WTC11 (cell line): ENCODE data around the gene HES2. TPM values are rescaled to one million over a fixed set of nuclear protein-coding genes. Genes with fewer than 3 reads are reported as not detected.

Experiments used
- ATAC-seq: fragments of 200-7000 bp; cut with Tn5 transposase; 2 replicates; pipeline ENCODE4 v1.10.0; 2021; ENCODE audit warnings: mild to moderate bottlenecking, moderate library complexity
- CTCF ChIA-PET: fragments of 300-600 bp; sonication (Branson Sonifier 250); formaldehyde crosslinking; loops from one replicate; lab custom pipeline; 2021; ENCODE audit warnings: antibody characterized with exemption; lab: Charles Lee
- POLR2A ChIA-PET: fragments of 350-600 bp; sonication (Branson Sonifier 250); formaldehyde crosslinking; loops from one replicate; lab custom pipeline; 2021; ENCODE audit warnings: antibody characterized with exemption; lab: Charles Lee
- DNase-seq: peaks from one replicate; pipeline ENCODE4 v3.0.0; 2021; ENCODE audit warnings: low spot score
- H3K27ac Mint-ChIP-seq: 2 replicates; pipeline ENCODE4 v1.8.0; 2021; ENCODE audit warnings: mixed read lengths
- H3K27me3 Mint-ChIP-seq: 2 replicates; pipeline ENCODE4 v1.8.0; 2021; ENCODE audit warnings: low read depth, mild to moderate bottlenecking, moderate library complexity, mixed read lengths
- H3K36me3 Mint-ChIP-seq: 2 replicates; pipeline ENCODE4 v1.8.0; 2021; ENCODE audit warnings: mixed read lengths
- H3K4me1 Mint-ChIP-seq: 2 replicates; pipeline ENCODE4 v1.8.0; 2022; ENCODE audit warnings: mixed read lengths
- H3K4me3 Mint-ChIP-seq: 2 replicates; pipeline ENCODE4 v1.8.0; 2021; ENCODE audit warnings: mild to moderate bottlenecking, moderate library complexity, mixed read lengths
- H3K9me3 Mint-ChIP-seq: 2 replicates; pipeline ENCODE4 v1.8.0; 2021; ENCODE audit warnings: mixed read lengths
- ATF1 ChIP-seq: sonication (generic); formaldehyde crosslinking; IDR thresholded peaks from 2 replicates; pipeline ENCODE4 v1.8.1; 2023; ENCODE audit warnings: mild to moderate bottlenecking, moderate library complexity, missing genetic modification reagents
- FOXJ3 ChIP-seq: sonication (generic); formaldehyde crosslinking; IDR thresholded peaks from 2 replicates; pipeline ENCODE4 v1.9.0; 2021; ENCODE audit warnings: missing genetic modification reagents, mild to moderate bottlenecking, borderline replicate concordance
- MYBL2 ChIP-seq: sonication (generic); formaldehyde crosslinking; IDR thresholded peaks from 2 replicates; pipeline ENCODE4 v1.8.1; 2023; ENCODE audit warnings: mild to moderate bottlenecking, moderate library complexity, missing genetic modification reagents
- ZNF232 ChIP-seq: sonication (generic); formaldehyde crosslinking; IDR thresholded peaks from 2 replicates; pipeline ENCODE4 v1.8.0; 2022; ENCODE audit warnings: mild to moderate bottlenecking, missing genetic modification reagents
- ZNF263 ChIP-seq: sonication (generic); formaldehyde crosslinking; IDR thresholded peaks from 2 replicates; pipeline ENCODE4 v1.8.1; 2022; ENCODE audit warnings: low read depth, mild to moderate bottlenecking, moderate library complexity, missing genetic modification reagents
- ZNF416 ChIP-seq: fragments of 250-450 bp; sonication (Bioruptor Pico); IDR thresholded peaks from 2 replicates; pipeline ENCODE4 v1.9.0; 2021; ENCODE audit warnings: mild to moderate bottlenecking, inconsistent platforms
- ZNF423 ChIP-seq: fragments of 250-450 bp; sonication (Bioruptor Pico); IDR thresholded peaks from 2 replicates; pipeline ENCODE4 v2.1.2; 2022; ENCODE audit warnings: mild to moderate bottlenecking, moderate library complexity
- total RNA-seq: library from RNA; stranded (reverse); gene quantifications from 3 replicates; pipeline ENCODE4 v1.2.3, GENCODE V29; 2021
- TF ChIP-seq, protein P1 (sequence below): sonication (generic); formaldehyde crosslinking; IDR thresholded peaks from 2 replicates; pipeline ENCODE4 v1.8.1; 2023; ENCODE audit warnings: mild to moderate bottlenecking, missing genetic modification reagents, moderate library complexity
- TF ChIP-seq, protein P2 (sequence below): fragments of 250-450 bp; sonication (Bioruptor Pico); IDR thresholded peaks from 2 replicates; pipeline ENCODE4 v1.9.0; 2021; ENCODE audit warnings: mild to moderate bottlenecking
- TF ChIP-seq, protein P3 (sequence below): fragments of 250-450 bp; sonication (Bioruptor Pico); IDR thresholded peaks from 2 replicates; pipeline ENCODE4 v1.8.0; 2021; ENCODE audit warnings: mild to moderate bottlenecking
- TF ChIP-seq, protein P4 (sequence below): sonication (generic); formaldehyde crosslinking; IDR thresholded peaks from 2 replicates; pipeline ENCODE4 v1.8.0; 2022; ENCODE audit warnings: mild to moderate bottlenecking, missing genetic modification reagents
- TF ChIP-seq, protein P5 (sequence below): fragments of 250-450 bp; sonication (Bioruptor Pico); IDR thresholded peaks from 2 replicates; pipeline ENCODE4 v1.9.0; 2021; ENCODE audit warnings: mild to moderate bottlenecking
- TF ChIP-seq, protein P6 (sequence below): fragments of 250-450 bp; sonication (Bioruptor Pico); conservative IDR thresholded peaks from 2 replicates; pipeline ENCODE4 v1.9.0; 2021; ENCODE audit warnings: mild to moderate bottlenecking
- TF ChIP-seq, protein P7 (sequence below): sonication (generic); formaldehyde crosslinking; IDR thresholded peaks from 2 replicates; pipeline ENCODE4 v1.8.1; 2023; ENCODE audit warnings: mild to moderate bottlenecking, missing genetic modification reagents, borderline replicate concordance

The HES2 gene
- total RNA-seq, 1 experiment from 2014 or later = 2.7 TPM

DNA sequence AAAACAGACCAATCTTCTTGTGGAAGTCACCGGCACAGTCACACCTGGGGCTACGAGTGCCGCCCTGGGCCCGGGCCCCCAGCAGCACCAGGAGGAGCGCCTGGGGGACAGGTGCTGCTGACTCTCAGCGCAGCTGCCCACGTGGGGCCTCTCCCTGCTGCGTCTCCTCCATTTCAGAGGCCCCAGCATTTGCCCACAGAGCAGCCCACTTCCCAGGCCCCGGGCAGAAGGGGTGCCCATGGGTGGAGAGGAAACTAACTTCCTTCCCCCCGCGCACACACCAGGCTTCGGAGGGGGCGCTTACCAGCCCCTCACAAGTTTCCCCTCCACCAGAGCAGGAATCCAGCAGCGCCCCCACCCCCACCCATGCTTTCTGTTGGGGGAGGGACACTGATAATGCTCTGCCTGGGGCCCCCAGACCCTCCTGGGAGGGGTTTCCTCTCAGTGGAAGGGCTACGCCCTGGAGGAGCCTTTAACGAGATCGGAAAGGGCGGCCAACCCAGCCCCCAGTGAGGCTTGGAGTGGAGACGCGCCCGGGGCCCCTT is 45.8 kb upstream of the HES2 start:
- CTCF ChIA-PET = interaction anchor here (0.8 to 3.8 kb wide), 12 partner anchors 10 to 220 kb away, joined by 3 to 35 read pairs (median 8); no protein-coding TSS in a partner anchor
- Mint-ChIP-seq H3K36me3 (peaks cover 25% of the 10 kb centered on the region), H3K4me1 (peaks cover 12% of the 10 kb centered on the region)

DNA sequence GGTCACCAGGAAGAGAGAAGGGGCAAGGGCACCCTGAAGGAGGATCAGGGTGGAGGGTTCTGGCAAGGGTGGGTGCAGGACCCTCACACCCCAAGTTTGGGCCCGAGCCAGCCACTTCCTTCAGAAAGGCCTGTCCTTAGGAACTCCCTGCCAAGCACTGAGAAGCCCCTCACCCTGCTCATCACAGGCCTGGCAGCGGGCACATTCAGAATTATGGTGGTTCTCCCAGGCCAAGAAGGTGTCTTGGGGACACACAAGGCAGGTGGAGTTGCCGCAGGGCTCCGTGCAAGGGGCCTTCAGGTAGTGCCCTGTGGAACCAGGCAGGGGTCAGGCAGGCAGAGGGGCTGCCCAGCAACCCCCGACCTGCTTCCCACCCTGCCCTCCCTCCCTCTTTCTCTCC is 45.2 kb upstream of the HES2 start:
- H3K27ac Mint-ChIP-seq = no peak overlapping the region
- H3K9me3 Mint-ChIP-seq = no peaks in the 10 kb centered on the region
- POLR2A ChIA-PET = no interaction called here
- DNase-seq (no peak), ATAC-seq (no peak)
- peaks cover 2% of the 10 kb centered on the region; the same call in 1 of the 2 replicates for H3K27me3 Mint-ChIP-seq
- H3K4me1 Mint-ChIP-seq = peaks cover 16% of the 10 kb centered on the region
- CTCF ChIA-PET = interaction anchor here (1.5 to 3.8 kb wide), 3 partner anchors 9 to 19 kb away, joined by 3 to 35 read pairs (median 19); no protein-coding TSS in a partner anchor
- peaks cover 21% of the 10 kb centered on the region for H3K36me3 Mint-ChIP-seq
- H3K4me3 Mint-ChIP-seq = 0 out of 2 replicates have a peak overlapping the region, but pooled peaks have one; percentile 13
- TF ChIP-seq, protein P1, sequence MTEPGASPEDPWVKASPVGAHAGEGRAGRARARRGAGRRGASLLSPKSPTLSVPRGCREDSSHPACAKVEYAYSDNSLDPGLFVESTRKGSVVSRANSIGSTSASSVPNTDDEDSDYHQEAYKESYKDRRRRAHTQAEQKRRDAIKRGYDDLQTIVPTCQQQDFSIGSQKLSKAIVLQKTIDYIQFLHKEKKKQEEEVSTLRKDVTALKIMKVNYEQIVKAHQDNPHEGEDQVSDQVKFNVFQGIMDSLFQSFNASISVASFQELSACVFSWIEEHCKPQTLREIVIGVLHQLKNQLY (CRISPR knock-in tag) = no peak
- TF ChIP-seq, protein P2, sequence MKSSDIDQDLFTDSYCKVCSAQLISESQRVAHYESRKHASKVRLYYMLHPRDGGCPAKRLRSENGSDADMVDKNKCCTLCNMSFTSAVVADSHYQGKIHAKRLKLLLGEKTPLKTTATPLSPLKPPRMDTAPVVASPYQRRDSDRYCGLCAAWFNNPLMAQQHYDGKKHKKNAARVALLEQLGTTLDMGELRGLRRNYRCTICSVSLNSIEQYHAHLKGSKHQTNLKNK = no peak
- TF ChIP-seq ZNF416 (CRISPR knock-in tag) = no peak
- TF ChIP-seq FOXJ3 = no peak
- TF ChIP-seq ZNF423 = no peak
- no peak for TF ChIP-seq ZNF263
- TF ChIP-seq, protein P3, sequence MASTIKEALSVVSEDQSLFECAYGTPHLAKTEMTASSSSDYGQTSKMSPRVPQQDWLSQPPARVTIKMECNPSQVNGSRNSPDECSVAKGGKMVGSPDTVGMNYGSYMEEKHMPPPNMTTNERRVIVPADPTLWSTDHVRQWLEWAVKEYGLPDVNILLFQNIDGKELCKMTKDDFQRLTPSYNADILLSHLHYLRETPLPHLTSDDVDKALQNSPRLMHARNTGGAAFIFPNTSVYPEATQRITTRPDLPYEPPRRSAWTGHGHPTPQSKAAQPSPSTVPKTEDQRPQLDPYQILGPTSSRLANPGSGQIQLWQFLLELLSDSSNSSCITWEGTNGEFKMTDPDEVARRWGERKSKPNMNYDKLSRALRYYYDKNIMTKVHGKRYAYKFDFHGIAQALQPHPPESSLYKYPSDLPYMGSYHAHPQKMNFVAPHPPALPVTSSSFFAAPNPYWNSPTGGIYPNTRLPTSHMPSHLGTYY (CRISPR knock-in tag) = no peak
- TF ChIP-seq, protein P4, sequence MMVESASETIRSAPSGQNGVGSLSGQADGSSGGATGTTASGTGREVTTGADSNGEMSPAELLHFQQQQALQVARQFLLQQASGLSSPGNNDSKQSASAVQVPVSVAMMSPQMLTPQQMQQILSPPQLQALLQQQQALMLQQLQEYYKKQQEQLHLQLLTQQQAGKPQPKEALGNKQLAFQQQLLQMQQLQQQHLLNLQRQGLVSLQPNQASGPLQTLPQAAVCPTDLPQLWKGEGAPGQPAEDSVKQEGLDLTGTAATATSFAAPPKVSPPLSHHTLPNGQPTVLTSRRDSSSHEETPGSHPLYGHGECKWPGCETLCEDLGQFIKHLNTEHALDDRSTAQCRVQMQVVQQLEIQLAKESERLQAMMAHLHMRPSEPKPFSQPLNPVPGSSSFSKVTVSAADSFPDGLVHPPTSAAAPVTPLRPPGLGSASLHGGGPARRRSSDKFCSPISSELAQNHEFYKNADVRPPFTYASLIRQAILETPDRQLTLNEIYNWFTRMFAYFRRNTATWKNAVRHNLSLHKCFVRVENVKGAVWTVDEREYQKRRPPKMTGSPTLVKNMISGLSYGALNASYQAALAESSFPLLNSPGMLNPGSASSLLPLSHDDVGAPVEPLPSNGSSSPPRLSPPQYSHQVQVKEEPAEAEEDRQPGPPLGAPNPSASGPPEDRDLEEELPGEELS (CRISPR knock-in tag) = no peak
- no peak for TF ChIP-seq ATF1
- TF ChIP-seq, protein P5, sequence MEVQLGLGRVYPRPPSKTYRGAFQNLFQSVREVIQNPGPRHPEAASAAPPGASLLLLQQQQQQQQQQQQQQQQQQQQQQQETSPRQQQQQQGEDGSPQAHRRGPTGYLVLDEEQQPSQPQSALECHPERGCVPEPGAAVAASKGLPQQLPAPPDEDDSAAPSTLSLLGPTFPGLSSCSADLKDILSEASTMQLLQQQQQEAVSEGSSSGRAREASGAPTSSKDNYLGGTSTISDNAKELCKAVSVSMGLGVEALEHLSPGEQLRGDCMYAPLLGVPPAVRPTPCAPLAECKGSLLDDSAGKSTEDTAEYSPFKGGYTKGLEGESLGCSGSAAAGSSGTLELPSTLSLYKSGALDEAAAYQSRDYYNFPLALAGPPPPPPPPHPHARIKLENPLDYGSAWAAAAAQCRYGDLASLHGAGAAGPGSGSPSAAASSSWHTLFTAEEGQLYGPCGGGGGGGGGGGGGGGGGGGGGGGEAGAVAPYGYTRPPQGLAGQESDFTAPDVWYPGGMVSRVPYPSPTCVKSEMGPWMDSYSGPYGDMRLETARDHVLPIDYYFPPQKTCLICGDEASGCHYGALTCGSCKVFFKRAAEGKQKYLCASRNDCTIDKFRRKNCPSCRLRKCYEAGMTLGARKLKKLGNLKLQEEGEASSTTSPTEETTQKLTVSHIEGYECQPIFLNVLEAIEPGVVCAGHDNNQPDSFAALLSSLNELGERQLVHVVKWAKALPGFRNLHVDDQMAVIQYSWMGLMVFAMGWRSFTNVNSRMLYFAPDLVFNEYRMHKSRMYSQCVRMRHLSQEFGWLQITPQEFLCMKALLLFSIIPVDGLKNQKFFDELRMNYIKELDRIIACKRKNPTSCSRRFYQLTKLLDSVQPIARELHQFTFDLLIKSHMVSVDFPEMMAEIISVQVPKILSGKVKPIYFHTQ (CRISPR knock-in tag) = no peak
- TF ChIP-seq ZNF232 (CRISPR knock-in tag) = no peak

More for the DNA sequence above, 45.8 kb upstream of the HES2 start:
- no peak overlapping the region for H3K27ac Mint-ChIP-seq
- peak overlapping the region; percentile 47 for H3K4me3 Mint-ChIP-seq
- H3K27me3 Mint-ChIP-seq = peaks cover 2% of the 10 kb centered on the region; the same call in 1 of the 2 replicates
- H3K9me3 Mint-ChIP-seq = no peaks in the 10 kb centered on the region
- POLR2A ChIA-PET = no interaction called here
- TF ChIP-seq, protein P6, sequence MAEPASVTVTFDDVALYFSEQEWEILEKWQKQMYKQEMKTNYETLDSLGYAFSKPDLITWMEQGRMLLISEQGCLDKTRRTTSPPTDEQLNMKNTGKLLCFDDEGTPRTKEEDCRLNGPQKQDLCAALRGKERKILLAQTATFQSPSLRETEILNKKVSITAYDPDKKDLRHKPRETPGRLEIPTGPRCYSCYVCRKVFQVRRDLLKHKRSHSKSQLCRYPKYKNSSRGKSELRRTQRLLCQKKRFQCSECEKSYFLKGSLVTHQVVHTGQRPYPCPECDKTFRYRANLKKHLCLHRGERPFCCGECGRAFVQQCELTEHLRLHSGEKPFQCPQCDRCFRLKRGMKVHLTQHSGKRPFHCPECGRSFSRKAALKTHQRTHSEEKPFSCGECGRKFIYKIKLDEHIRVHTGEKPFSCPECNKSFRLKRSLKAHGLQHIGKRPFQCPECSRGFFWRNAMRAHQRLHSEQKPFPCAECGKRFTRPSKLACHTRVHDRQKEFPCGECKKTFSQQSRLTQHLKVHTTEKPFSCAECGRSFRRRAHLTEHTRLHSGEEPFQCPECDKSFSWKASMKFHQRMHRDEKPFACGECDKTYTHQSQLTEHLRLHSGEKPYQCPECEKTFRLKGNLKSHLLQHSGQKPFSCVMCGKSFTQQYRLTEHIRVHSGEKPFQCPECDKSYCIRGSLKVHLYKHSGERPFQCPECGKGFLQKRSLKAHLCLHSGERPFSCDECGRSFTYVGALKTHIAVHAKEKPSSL = no peak
- TF ChIP-seq MYBL2 (CRISPR knock-in tag) = no peak
- TF ChIP-seq, protein P7, sequence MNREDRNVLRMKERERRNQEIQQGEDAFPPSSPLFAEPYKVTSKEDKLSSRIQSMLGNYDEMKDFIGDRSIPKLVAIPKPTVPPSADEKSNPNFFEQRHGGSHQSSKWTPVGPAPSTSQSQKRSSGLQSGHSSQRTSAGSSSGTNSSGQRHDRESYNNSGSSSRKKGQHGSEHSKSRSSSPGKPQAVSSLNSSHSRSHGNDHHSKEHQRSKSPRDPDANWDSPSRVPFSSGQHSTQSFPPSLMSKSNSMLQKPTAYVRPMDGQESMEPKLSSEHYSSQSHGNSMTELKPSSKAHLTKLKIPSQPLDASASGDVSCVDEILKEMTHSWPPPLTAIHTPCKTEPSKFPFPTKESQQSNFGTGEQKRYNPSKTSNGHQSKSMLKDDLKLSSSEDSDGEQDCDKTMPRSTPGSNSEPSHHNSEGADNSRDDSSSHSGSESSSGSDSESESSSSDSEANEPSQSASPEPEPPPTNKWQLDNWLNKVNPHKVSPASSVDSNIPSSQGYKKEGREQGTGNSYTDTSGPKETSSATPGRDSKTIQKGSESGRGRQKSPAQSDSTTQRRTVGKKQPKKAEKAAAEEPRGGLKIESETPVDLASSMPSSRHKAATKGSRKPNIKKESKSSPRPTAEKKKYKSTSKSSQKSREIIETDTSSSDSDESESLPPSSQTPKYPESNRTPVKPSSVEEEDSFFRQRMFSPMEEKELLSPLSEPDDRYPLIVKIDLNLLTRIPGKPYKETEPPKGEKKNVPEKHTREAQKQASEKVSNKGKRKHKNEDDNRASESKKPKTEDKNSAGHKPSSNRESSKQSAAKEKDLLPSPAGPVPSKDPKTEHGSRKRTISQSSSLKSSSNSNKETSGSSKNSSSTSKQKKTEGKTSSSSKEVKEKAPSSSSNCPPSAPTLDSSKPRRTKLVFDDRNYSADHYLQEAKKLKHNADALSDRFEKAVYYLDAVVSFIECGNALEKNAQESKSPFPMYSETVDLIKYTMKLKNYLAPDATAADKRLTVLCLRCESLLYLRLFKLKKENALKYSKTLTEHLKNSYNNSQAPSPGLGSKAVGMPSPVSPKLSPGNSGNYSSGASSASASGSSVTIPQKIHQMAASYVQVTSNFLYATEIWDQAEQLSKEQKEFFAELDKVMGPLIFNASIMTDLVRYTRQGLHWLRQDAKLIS = no peak
- TF ChIP-seq, protein P3 (CRISPR knock-in tag) = no peak
- TF ChIP-seq, all 79 proteins: peak for 0
- no peak for DNase-seq
- no peak for ATAC-seq
